ENCODE measurements around the gene GRK5. TPM values are rescaled to one million over a fixed set of nuclear protein-coding genes. Genes with fewer than 3 reads are reported as not detected.

Gene GRK5
- total RNA-seq, 2 donors from 2014 or later, result 3.4 to 4.9 TPM

DNA sequence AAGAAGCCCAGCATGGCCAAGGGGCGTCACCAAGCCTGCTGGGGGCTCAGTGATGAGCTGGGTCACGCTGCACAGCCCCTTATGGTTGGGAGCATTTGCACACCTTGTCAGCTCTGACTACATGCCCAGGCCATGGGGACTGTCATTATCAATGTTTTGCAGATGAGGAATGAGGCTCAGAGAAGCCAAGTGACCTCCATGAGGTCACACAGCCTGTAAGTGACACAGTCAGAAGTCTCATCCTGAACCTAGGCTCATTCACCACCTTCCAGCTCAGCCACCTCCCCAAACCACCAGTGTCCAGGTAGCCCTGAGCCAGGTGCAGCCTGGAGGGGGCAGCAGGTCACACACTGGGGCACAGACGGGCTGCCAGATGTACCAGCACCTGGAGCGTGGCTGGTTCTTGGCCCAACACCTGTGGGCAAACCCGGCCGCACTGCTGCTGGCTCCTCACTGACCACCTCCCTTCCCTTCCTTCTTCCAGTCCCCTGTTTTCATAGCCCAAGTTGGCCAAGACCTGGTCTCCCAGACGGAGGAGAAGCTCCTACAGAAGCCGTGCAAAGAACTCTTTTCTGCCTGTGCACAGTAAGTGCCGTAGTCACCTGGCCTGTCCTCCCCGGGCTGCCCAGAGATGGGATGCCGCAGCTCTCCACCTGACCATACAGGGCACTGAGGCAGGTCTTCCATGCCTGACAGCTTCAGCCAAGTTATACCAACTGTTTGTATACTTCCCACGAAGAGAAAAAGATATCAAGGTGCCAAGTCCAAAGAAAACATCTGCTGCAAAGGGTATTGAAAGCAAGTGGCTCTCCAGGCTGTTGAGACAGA lies 215.5 kb downstream of the GRK5 start:
- 75 to 83% methylated on average over 10 to 12 of the region's 12 CpGs for WGBS, 2 donors
- Histone ChIP-seq H3K4me3 (no peak overlapping the region), H3K36me3 (replicated peaks in 1 of 2; ENCODE audit: insufficient read depth in 1 of 2, low read depth in 2 of 2) (no peaks in the 10 kb centered on the region), H3K9me3 (no peaks in the 10 kb centered on the region), H3K27me3 (no peaks in the 10 kb centered on the region), H3K4me1 (peaks cover 25% of the 10 kb centered on the region), H3K27ac (no peak overlapping the region)
- intact Hi-C loops (cut with DNase I), result no loop called here
- TF ChIP-seq CTCF (IDR thresholded peaks at IDR 0.05), result no peak
- no peak for TF ChIP-seq POLR2A (IDR thresholded peaks at IDR 0.05)
- DNase-seq (no peak), ATAC-seq (no peak)

DNA sequence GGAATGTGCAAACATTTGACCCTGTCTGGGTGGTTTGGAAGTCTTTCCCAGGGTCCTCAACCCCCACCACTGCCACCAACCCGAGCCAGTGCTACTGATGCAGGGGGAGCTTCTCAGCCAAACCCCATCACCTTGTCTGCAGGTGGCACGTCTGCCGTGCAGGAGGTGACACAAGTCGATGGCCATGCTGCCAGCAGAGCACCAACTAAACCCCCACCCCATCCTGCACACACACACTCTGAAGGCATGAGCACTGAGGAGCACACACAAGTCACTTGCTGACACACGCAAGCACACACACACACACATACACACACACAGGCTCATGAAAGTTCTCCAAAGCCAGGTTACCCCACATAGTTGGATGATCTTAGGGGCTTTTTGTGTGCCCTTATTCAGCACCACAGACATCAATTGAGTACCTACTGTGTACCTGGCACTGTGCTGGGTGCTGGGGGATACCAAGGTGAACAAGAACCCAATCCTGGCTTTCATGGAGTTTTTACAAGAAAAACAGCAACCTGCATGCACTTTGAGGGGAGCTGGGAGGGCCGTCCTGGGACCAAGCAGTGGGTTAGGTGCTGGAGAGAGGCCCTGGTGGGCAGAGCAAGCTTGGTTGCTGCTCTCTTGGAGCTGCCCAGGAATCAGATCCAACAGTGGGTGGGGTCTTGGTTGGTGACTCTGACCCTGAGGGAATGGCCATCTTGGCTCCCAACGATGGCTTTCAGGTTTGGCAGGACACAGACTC lies 216.3 kb downstream of the GRK5 start:
- Histone ChIP-seq H3K4me3 (no peak overlapping the region), H3K9me3 (no peaks in the 10 kb centered on the region), H3K36me3 (replicated peaks in 1 of 2; ENCODE audit: insufficient read depth in 1 of 2, low read depth in 2 of 2) (no peaks in the 10 kb centered on the region), H3K27ac (no peak overlapping the region), H3K4me1 (peaks cover 25% of the 10 kb centered on the region), H3K27me3 (no peaks in the 10 kb centered on the region)
- DNase-seq (no peak), ATAC-seq (no peak)
- WGBS, 2 donors, result 74 to 89% methylated on average over 6 to 7 of the region's 7 CpGs
- TF ChIP-seq POLR2A (IDR thresholded peaks at IDR 0.05) (no peak), CTCF (IDR thresholded peaks at IDR 0.05) (no peak)
- intact Hi-C loops (cut with DNase I), result no loop called here

DNA sequence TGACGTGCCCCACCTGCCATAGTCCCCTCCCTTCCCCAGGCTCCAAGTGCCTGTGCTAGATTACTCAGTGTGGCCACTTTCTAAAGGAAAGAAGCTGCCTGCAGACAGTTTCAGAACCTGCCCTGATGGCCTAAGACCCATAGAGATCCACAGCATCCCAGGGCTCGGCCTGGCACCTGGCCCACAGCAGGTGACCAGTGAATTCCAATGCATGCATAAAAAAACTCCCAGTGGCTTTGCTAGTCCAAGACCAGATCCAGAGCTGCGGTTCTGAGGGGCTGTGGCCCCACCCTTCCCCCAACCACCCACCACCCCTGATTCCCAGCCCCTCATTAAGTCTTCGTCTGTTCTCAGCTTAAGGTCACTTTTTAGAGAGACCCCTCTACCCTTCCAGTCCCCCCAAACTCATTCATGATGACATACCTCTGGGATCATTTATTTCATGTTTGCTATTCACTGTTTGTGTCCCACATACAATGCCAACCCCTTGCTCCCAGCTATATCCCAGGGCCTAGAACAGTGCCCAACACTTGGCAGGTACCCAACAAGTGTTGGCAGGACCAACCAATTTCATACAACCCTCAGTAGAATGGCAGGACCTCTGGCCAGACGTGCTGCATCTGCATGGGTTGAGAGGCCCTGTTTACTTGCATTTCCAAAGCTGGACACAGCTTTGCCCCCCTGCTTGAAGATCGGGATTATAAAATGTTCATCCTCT lies 217.0 kb downstream of the GRK5 start:
- H3K4me3 ChIP-seq, result no peak overlapping the region
- ATAC-seq (no peak), DNase-seq (no peak)
- intact Hi-C loops (cut with DNase I), result no loop called here
- no peaks in the 10 kb centered on the region for H3K27me3 ChIP-seq
- no peak overlapping the region for H3K27ac ChIP-seq
- no peaks in the 10 kb centered on the region for H3K36me3 ChIP-seq (replicated peaks in 1 of 2; ENCODE audit: insufficient read depth in 1 of 2, low read depth in 2 of 2)
- no peaks in the 10 kb centered on the region for H3K9me3 ChIP-seq
- H3K4me1 ChIP-seq, result peaks cover 25% of the 10 kb centered on the region
- WGBS, 2 donors, result 74 to 81% methylated on average over 4 to 6 of the region's 6 CpGs
- TF ChIP-seq POLR2A (IDR thresholded peaks at IDR 0.05), result no peak
- no peak for TF ChIP-seq CTCF (IDR thresholded peaks at IDR 0.05)

GRCh38 chr10:119425102-119425880 lies 217.9 kb downstream of the GRK5 start:
- DNase-seq, result no peak
- Histone ChIP-seq H3K4me3 (no peak overlapping the region), H3K27me3 (no peaks in the 10 kb centered on the region), H3K4me1 (peaks cover 25% of the 10 kb centered on the region), H3K27ac (no peak overlapping the region), H3K9me3 (no peaks in the 10 kb centered on the region), H3K36me3 (replicated peaks in 1 of 2; ENCODE audit: insufficient read depth in 1 of 2, low read depth in 2 of 2) (no peaks in the 10 kb centered on the region)
- intact Hi-C loops (cut with DNase I), result no loop called here
- WGBS, 2 donors, result 77 to 82% methylated on average over 11 of the region's 11 CpGs
- ATAC-seq, result no peak
- TF ChIP-seq CTCF (IDR thresholded peaks at IDR 0.05), result no peak
- TF ChIP-seq POLR2A (IDR thresholded peaks at IDR 0.05), result no peak
